Fibroblast of skin of back (primary cell): ENCODE measurements around the gene INSM1. TPM values are rescaled to one million over a fixed set of nuclear protein-coding genes. Genes with fewer than 3 reads are reported as not detected.
A peak's percentile ranks its signal among the peaks of the same experiment; 100 is the strongest.
"Not testable (repeated sequence)": the region's sequence is repeated elsewhere in the genome, so short reads cannot be mapped to it uniquely, and the experiment has no call there.

Source experiments
- DNase-seq: peaks from one replicate; pipeline ENCODE4 v3.0.0-alpha.2; 2013
- polyA plus RNA-seq, 2 experiments: library from polyadenylated mRNA; unstranded; fragments of 120-200 nt; gene quantifications; one replicate each; pipeline ENCODE4 v1.2.1, GENCODE V29; 2013; ENCODE audit not compliant: insufficient read length in 2 of 2

The INSM1 gene
- polyA plus RNA-seq (2013, experiment 1 of 2; ENCODE audit: insufficient read length) = not detected
- polyA plus RNA-seq (2013, experiment 2 of 2; ENCODE audit: insufficient read length) = not detected

- no peak for DNase-seq
Measured at GRCh38 chr20:20367575-20368417, at the start of gene INSM1. Gene INSM1 (plus strand): TSS chr20:20368104. CDS start chr20:20368268, 164 bp downstream.

- no peak for DNase-seq
Measured at GRCh38 chr20:20318365-20319161, 49.3 kb upstream of the INSM1 start.

- no peak for DNase-seq
Measured at GRCh38 chr20:20321134-20321533, 46.8 kb upstream of the INSM1 start.

- DNase-seq = no peak
Measured at GRCh38 chr20:20321917-20322316, 46.0 kb upstream of the INSM1 start.

GRCh38 chr20:20322912-20323311 is 45.0 kb upstream of the INSM1 start:
- no peak for DNase-seq

GRCh38 chr20:20327746-20328145 is 40.2 kb upstream of the INSM1 start:
- peak; percentile 11 for DNase-seq

GRCh38 chr20:20329564-20329963 is 38.3 kb upstream of the INSM1 start:
- no peak for DNase-seq

GRCh38 chr20:20331156-20331555 is 36.7 kb upstream of the INSM1 start:
- DNase-seq = no peak

GRCh38 chr20:20331817-20332216 is 36.1 kb upstream of the INSM1 start:
- no peak for DNase-seq

- no peak for DNase-seq
Measured at GRCh38 chr20:20333866-20334265, 34.0 kb upstream of the INSM1 start.

GRCh38 chr20:20334489-20334888 is 33.4 kb upstream of the INSM1 start:
- DNase-seq = no peak

GRCh38 chr20:20338133-20338730 is 29.7 kb upstream of the INSM1 start:
- no peak for DNase-seq

- DNase-seq = no peak
Measured at GRCh38 chr20:20340443-20340842, 27.5 kb upstream of the INSM1 start.

GRCh38 chr20:20341371-20341770 is 26.5 kb upstream of the INSM1 start:
- no peak for DNase-seq

- no peak for DNase-seq
Measured at GRCh38 chr20:20342066-20342465, 25.8 kb upstream of the INSM1 start.

- no peak for DNase-seq
Measured at GRCh38 chr20:20343932-20344331, 24.0 kb upstream of the INSM1 start.

GRCh38 chr20:20344476-20344875 is 23.4 kb upstream of the INSM1 start:
- no peak for DNase-seq

- no peak for DNase-seq
Measured at GRCh38 chr20:20353576-20353975, 14.3 kb upstream of the INSM1 start.

GRCh38 chr20:20355503-20355902 is 12.4 kb upstream of the INSM1 start:
- not testable (repeated sequence) for DNase-seq

- no peak for DNase-seq
Measured at GRCh38 chr20:20358801-20359200, 9.1 kb upstream of the INSM1 start.

- no peak for DNase-seq
Measured at GRCh38 chr20:20359628-20360027, 8.3 kb upstream of the INSM1 start.

GRCh38 chr20:20360464-20360863 is 7.4 kb upstream of the INSM1 start:
- DNase-seq = peak; percentile 58

- no peak for DNase-seq
Measured at GRCh38 chr20:20362774-20363433, 5.0 kb upstream of the INSM1 start.
